ENCODE results near the gene PRKCQ.
"Not testable (repeated sequence)": the region's sequence is repeated elsewhere in the genome, so short reads cannot be mapped to it uniquely, and the experiment has no call there.

Gene PRKCQ

DNA sequence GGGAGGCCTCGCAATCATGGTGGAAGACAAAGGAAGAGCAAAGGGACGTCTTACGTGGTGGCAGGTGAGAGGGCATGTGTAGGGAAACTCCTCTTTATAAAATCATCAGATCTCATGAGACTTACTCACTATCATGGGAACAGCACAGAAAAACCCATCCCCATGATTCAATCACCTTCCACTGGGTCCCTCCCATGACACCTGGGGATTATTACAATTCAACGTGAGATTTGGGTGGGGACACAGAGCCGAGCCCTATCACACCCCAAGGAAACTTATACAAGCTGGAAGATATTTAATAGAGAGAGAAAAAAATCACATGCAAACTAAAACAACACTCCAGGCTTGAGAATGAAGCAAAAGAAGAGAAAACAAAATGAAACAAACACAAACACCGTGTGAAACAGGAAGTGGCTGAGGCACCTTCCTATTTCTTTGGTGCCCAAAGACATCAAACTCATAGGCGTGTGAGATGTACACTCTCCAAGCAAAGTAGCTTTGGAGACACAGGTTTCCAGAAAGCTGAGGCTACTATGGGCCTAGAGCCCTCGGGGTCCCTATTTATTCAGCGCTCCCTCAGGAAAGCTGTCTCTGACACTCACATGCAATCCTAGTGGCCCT lies 97.2 kb downstream of the PRKCQ start:
- TF ChIP-seq, protein P1, sequence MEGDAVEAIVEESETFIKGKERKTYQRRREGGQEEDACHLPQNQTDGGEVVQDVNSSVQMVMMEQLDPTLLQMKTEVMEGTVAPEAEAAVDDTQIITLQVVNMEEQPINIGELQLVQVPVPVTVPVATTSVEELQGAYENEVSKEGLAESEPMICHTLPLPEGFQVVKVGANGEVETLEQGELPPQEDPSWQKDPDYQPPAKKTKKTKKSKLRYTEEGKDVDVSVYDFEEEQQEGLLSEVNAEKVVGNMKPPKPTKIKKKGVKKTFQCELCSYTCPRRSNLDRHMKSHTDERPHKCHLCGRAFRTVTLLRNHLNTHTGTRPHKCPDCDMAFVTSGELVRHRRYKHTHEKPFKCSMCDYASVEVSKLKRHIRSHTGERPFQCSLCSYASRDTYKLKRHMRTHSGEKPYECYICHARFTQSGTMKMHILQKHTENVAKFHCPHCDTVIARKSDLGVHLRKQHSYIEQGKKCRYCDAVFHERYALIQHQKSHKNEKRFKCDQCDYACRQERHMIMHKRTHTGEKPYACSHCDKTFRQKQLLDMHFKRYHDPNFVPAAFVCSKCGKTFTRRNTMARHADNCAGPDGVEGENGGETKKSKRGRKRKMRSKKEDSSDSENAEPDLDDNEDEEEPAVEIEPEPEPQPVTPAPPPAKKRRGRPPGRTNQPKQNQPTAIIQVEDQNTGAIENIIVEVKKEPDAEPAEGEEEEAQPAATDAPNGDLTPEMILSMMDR (IDR thresholded peaks at IDR 0.05; ENCODE audit: low read depth, low read length) = no peak
- H3K4me3 ChIP-seq (replicated peaks in 1 of 2; ENCODE audit: low read depth in 2 of 2, low read length in 2 of 2) = no peak overlapping the region
- no peak for DNase-seq (ENCODE audit: low read depth in 2 of 2)

- TF ChIP-seq, protein P1 (IDR thresholded peaks at IDR 0.05; ENCODE audit: low read depth, low read length) = no peak
- no peak for DNase-seq (ENCODE audit: low read depth in 2 of 2)
- no peak overlapping the region for H3K4me3 ChIP-seq (replicated peaks in 1 of 2; ENCODE audit: low read depth in 2 of 2, low read length in 2 of 2)
Observed at GRCh38 chr10:6478722-6479121, 101.4 kb downstream of the PRKCQ start.

GRCh38 chr10:6476989-6477388 lies 103.1 kb downstream of the PRKCQ start:
- no peak for DNase-seq (ENCODE audit: low read depth in 2 of 2)
- TF ChIP-seq, protein P1 (IDR thresholded peaks at IDR 0.05; ENCODE audit: low read depth, low read length) = no peak
- no peak overlapping the region for H3K4me3 ChIP-seq (replicated peaks in 1 of 2; ENCODE audit: low read depth in 2 of 2, low read length in 2 of 2)

- H3K4me3 ChIP-seq (replicated peaks in 1 of 2; ENCODE audit: low read depth in 2 of 2, low read length in 2 of 2) = no peak overlapping the region
- TF ChIP-seq, protein P1 (IDR thresholded peaks at IDR 0.05; ENCODE audit: low read depth, low read length) = no peak
- DNase-seq (ENCODE audit: low read depth in 2 of 2) = no peak
Observed at GRCh38 chr10:6474871-6475270, 105.2 kb downstream of the PRKCQ start.

- H3K4me3 ChIP-seq (replicated peaks in 1 of 2; ENCODE audit: low read depth in 2 of 2, low read length in 2 of 2) = no peak overlapping the region
- TF ChIP-seq, protein P1 (IDR thresholded peaks at IDR 0.05; ENCODE audit: low read depth, low read length) = no peak
- peak; percentile 3 for DNase-seq (ENCODE audit: low read depth in 2 of 2)
Observed at GRCh38 chr10:6473901-6474370, 106.1 kb downstream of the PRKCQ start.

DNA sequence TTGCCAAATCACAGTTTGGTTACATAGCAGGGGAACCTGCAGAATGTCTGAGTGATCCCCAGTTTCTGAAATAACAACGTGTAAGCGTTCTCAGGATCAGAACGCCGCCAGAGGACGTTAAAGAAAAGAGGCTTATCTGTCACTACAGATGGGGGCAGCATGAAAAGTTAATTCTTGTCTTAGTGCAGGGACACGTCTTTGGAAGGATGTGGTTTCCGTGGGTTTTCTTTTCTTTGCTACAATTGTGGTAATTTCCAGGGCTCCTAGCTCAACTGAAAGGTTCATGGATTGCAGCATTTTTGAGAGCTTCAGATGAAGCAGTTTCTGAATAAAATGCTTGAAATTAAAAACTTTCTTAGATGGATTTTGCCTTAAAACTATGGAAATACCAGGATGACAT lies 106.6 kb downstream of the PRKCQ start:
- DNase-seq (ENCODE audit: low read depth in 2 of 2) = no peak
- no peak overlapping the region for H3K4me3 ChIP-seq (replicated peaks in 1 of 2; ENCODE audit: low read depth in 2 of 2, low read length in 2 of 2)
- TF ChIP-seq, protein P1 (IDR thresholded peaks at IDR 0.05; ENCODE audit: low read depth, low read length) = no peak

- DNase-seq (ENCODE audit: low read depth in 2 of 2); H3K4me3 ChIP-seq (replicated peaks in 1 of 2; ENCODE audit: low read depth in 2 of 2, low read length in 2 of 2): not testable (repeated sequence)
Observed at GRCh38 chr10:6472710-6473005, 107.4 kb downstream of the PRKCQ start.
